Right lobe of liver (tissue), 4 donors: ENCODE results near the gene GARIN3.

Experiments
- CTCF ChIP-seq, 4 donors: fragments of 200-600 bp in 3 of 4; fragments of 450-650 bp in 1 of 4; IDR thresholded peaks; one replicate each; pipeline versions ENCODE4 v1.5.1 to v1.8.0; 2016 to 2022; ENCODE audit warnings: antibody characterized with exemption in 4 of 4, mild to moderate bottlenecking in 2 of 4
- POLR2A ChIP-seq: fragments of 450-650 bp; IDR thresholded peaks from one replicate; pipeline ENCODE4 v1.6.1; 2017; ENCODE audit warnings: antibody characterized with exemption, mild to moderate bottlenecking
- donor health status: DM: no; HTN: no; CAD: no.
- donor health status: DM: no; HTN: no; CAD: no.
- donor health status: DM: no; HTN: yes; CAD: no.

- TF ChIP-seq CTCF (IDR thresholded peaks at IDR 0.05) (no peak), POLR2A (no peak)
Observed at GRCh38 chr5:157130925-157131324, 35.1 kb downstream of the GARIN3 start.
